Spleen (tissue), 11 donors: ENCODE results near the gene ANKS3. TPM values are rescaled to one million over a fixed set of nuclear protein-coding genes. Genes with fewer than 3 reads are reported as not detected.

Experiments
- DNase-seq: peaks from one replicate; pipeline ENCODE4 v3.0.0-alpha.2; 2020
- H3K27ac ChIP-seq, 8 donors: fragments of 200-600 bp; sonication (generic) in 7 of 8; 1 replicate in 4 of 8; 2 replicates in 4 of 8; pipeline versions ENCODE4 v1.5.0 to v1.8.0; 2016 to 2021; ENCODE audit warnings: inconsistent platforms in 4 of 8, mild to moderate bottlenecking in 4 of 8, moderate library complexity in 1 of 8
- H3K27me3 ChIP-seq, 7 donors: fragments of 200-600 bp; sonication (generic) in 6 of 7; replicated peaks in 1 of 7; 1 replicate in 4 of 7; 2 replicates in 3 of 7; pipeline versions ENCODE4 v1.5.0 to v1.8.0; 2016 to 2021; ENCODE audit warnings: inconsistent platforms in 3 of 7, mild to moderate bottlenecking in 1 of 7
- H3K36me3 ChIP-seq, 6 donors: fragments of 200-600 bp; sonication (generic) in 5 of 6; 1 replicate in 4 of 6; 2 replicates in 2 of 6; pipeline versions ENCODE4 v1.5.0 to v1.8.0; 2016 to 2021; ENCODE audit warnings: inconsistent platforms in 2 of 6
- H3K4me1 ChIP-seq, 6 donors: fragments of 200-600 bp; sonication (generic) in 5 of 6; 1 replicate in 3 of 6; 2 replicates in 3 of 6; pipeline versions ENCODE4 v1.5.0 to v1.8.0; 2016 to 2021; ENCODE audit warnings: inconsistent platforms in 3 of 6
- H3K4me3 ChIP-seq, 8 donors: fragments of 200-600 bp; sonication (generic) in 7 of 8; 1 replicate in 4 of 8; 2 replicates in 4 of 8; pipeline versions ENCODE4 v1.5.0 to v1.8.0; 2016 to 2021; ENCODE audit warnings: inconsistent platforms in 4 of 8, mild to moderate bottlenecking in 4 of 8, moderate library complexity in 2 of 8
- H3K9me3 ChIP-seq, 8 donors: fragments of 200-600 bp; sonication (generic) in 7 of 8; 1 replicate in 4 of 8; 2 replicates in 4 of 8; pipeline versions ENCODE4 v1.5.0 to v1.8.0; 2016 to 2021; ENCODE audit warnings: inconsistent platforms in 4 of 8
- POLR2A ChIP-seq, 3 donors: fragments of 450-650 bp; IDR thresholded peaks; one replicate each; pipeline ENCODE4 v1.5.1; 2017; ENCODE audit warnings: antibody characterized with exemption in 3 of 3, mild to moderate bottlenecking in 1 of 3
- POLR2AphosphoS5 ChIP-seq, 3 donors: sonication (generic); formaldehyde crosslinking; IDR thresholded peaks; one replicate each; pipeline ENCODE4 v1.5.1; 2017; ENCODE audit warnings: antibody characterized with exemption in 3 of 3
- WGBS, 5 donors: extraction: QIAGEN DNeasy Blood & Tissue Kit in 3 of 5; methylation state at CpG; one replicate each; pipeline versions ENCODE4 v1.1.5 to v1.1.7; 2013 to 2018; 5-methylcytosine and 5-hydroxymethylcytosine counted together
- intact Hi-C: fragments of 100-400 bp; cut with DNase I; formaldehyde crosslinking; loops from one replicate; pipeline ENCODE4 v1.15.0; 2023; ENCODE audit warnings: low total_unique reads
- polyA plus RNA-seq, 3 donors: library from polyadenylated mRNA; stranded (reverse); fragments of 200-250 nt; gene quantifications; one replicate each; pipeline ENCODE4 v1.2.1, GENCODE V29; 2013
- total RNA-seq, 7 donors: library from RNA; depleted of rRNA in 3 of 7; stranded (reverse); fragments of >200 nt in 3 of 7; fragmentation: NEBNext Ultra II Directional in 4 of 7; extraction: Animal tissue kit (Norgen Biotek cat#: 25700) in 4 of 7; gene quantifications; one replicate each; pipeline versions ENCODE4 v1.1.0 to v1.2.1, GENCODE V29; 2016 to 2021
- TF ChIP-seq, protein P1 (sequence below), 11 experiments: fragments of 200-600 bp in 7 of 11; fragments of 450-650 bp in 4 of 11; sonication (generic) in 4 of 11; IDR thresholded peaks in 8 of 11; conservative IDR thresholded peaks in 3 of 11; 1 replicate in 7 of 11; 2 replicates in 4 of 11; pipeline versions ENCODE4 v1.4.0 to v1.8.0; 2016 to 2021; ENCODE audit warnings: antibody characterized with exemption in 11 of 11, inconsistent platforms in 4 of 11, mild to moderate bottlenecking in 1 of 11
- donor health status: healthy with polysubstance abuse.
- donor health status: DM: no; HTN: no; CAD: no; lungs with moderate emphysema.
- donor health status: DM: no; HTN: no; CAD: no.
- donor health status: Bipolar disorder and iron deficiency.
- donor health status: healthy.
- donor health status: DM: no; HTN: no; CAD: no.
- donor health status: DM: yes; HTN: yes; CAD: no.

ANKS3 gene
- total and polyA plus RNA-seq, 10 donors: 12.5 to 29.5 (median 22.9) TPM

DNA sequence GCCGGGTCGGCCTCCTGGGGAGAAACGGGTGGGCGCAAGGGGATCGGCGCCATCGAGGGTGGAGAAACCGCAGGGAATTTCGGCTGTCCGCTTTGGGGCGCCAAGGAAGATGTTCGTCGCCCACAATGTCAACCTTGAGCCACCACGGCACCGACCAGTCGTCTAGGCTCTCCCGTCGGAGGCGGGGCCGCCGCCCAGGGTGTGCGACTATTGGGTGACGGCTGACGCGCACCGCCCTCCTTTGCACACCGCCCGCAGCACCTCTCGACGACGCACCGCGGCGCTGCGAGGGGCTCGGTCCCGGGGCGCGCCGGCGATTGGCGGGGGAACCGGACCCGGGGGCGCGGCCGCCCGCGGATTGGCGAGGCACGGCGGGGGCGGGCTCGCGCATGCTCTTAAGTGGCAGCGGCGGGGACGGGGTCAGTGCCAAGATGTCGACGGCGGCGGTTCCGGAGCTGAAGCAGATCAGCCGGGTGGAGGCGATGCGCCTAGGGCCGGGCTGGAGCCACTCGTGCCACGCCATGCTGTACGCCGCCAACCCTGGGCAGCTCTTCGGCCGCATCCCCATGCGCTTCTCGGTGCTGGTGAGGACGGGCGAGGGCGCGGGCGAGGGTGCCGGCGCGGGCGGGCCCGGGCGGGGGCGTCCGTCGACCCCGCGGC, 40.6 kb downstream of the ANKS3 start, which contains the start of gene NUDT16L1:
TSS of gene NUDT16L1 (plus strand) at position 267 of the 660 bp plus-strand sequence. CDS start at position 432, 165 bp downstream.
- TF ChIP-seq POLR2AphosphoS5 (IDR thresholded peaks at IDR 0.05) (peak; percentile 94 to 96 (median 95)), POLR2A (IDR thresholded peaks at IDR 0.05) (peak in 1 of 3 donors; percentile 68)
- TF ChIP-seq, protein P1, sequence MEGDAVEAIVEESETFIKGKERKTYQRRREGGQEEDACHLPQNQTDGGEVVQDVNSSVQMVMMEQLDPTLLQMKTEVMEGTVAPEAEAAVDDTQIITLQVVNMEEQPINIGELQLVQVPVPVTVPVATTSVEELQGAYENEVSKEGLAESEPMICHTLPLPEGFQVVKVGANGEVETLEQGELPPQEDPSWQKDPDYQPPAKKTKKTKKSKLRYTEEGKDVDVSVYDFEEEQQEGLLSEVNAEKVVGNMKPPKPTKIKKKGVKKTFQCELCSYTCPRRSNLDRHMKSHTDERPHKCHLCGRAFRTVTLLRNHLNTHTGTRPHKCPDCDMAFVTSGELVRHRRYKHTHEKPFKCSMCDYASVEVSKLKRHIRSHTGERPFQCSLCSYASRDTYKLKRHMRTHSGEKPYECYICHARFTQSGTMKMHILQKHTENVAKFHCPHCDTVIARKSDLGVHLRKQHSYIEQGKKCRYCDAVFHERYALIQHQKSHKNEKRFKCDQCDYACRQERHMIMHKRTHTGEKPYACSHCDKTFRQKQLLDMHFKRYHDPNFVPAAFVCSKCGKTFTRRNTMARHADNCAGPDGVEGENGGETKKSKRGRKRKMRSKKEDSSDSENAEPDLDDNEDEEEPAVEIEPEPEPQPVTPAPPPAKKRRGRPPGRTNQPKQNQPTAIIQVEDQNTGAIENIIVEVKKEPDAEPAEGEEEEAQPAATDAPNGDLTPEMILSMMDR (IDR thresholded peaks at IDR 0.05 in 8 of 11, conservative IDR thresholded peaks at IDR 0.05 in 3 of 11): peak in 9 of 11 experiments; percentile 27 to 80 (median 61)
- Histone ChIP-seq H3K27ac (peak within 1 kb of the TSS; percentile 66 to 97 (median 94)), H3K4me3 (peak within 1 kb of the TSS; percentile 97 to 100 (median 98)), H3K4me1 (peaks cover 14 to 73% (median 58%) of the 10 kb centered on the region in 6 donors), H3K27me3 (no peaks in the 10 kb centered on the region), H3K36me3 (peaks cover 0 to 60% (median 46%) of the 10 kb centered on the region in 6 donors), H3K9me3 (no peaks in the 10 kb centered on the region)
- intact Hi-C loops: no loop called here
- peak; percentile 99 for DNase-seq
- 0 to 1% (median 0%) methylated on average over 21 to 91 of the region's 91 CpGs for WGBS, 5 donors

GRCh38 chr16:4692460-4693295, 41.4 kb downstream of the ANKS3 start:
- Histone ChIP-seq H3K27me3 (no peaks in the 10 kb centered on the region), H3K4me3 (peak overlapping the region; percentile 97 to 100 (median 98)), H3K36me3 (peaks cover 0 to 60% (median 46%) of the 10 kb centered on the region in 6 donors), H3K4me1 (peaks cover 14 to 80% (median 66%) of the 10 kb centered on the region in 6 donors), H3K9me3 (no peaks in the 10 kb centered on the region), H3K27ac (peak overlapping the region; percentile 66 to 97 (median 94))
- intact Hi-C loops: no loop called here
- whole genome bisulfite sequencing, 5 donors: 18 to 47% (median 27%) methylated on average over 9 to 31 of the region's 31 CpGs
- DNase-seq: peak; percentile 82
- TF ChIP-seq, protein P1 (IDR thresholded peaks at IDR 0.05 in 8 of 11, conservative IDR thresholded peaks at IDR 0.05 in 3 of 11): no peak
- no peak for TF ChIP-seq POLR2AphosphoS5 (IDR thresholded peaks at IDR 0.05)
- TF ChIP-seq POLR2A (IDR thresholded peaks at IDR 0.05): no peak

- peak; percentile 80 for DNase-seq
- WGBS, 5 donors: 57 to 81% (median 76%) methylated on average over 5 to 20 of the region's 20 CpGs
- Histone ChIP-seq H3K36me3 (peaks cover 0 to 60% (median 43%) of the 10 kb centered on the region in 6 donors), H3K27ac (peak overlapping the region in 5 of 8 donors; percentile 58 to 97 (median 94)), H3K9me3 (no peaks in the 10 kb centered on the region), H3K4me1 (peaks cover 14 to 83% (median 67%) of the 10 kb centered on the region in 6 donors), H3K27me3 (no peaks in the 10 kb centered on the region), H3K4me3 (peak overlapping the region in 1 of 8 donors; percentile 100)
- intact Hi-C loops: no loop called here
- TF ChIP-seq, protein P1 (IDR thresholded peaks at IDR 0.05 in 8 of 11, conservative IDR thresholded peaks at IDR 0.05 in 3 of 11): no peak
- peak in 1 of 3 donors; percentile 67 for TF ChIP-seq POLR2AphosphoS5 (IDR thresholded peaks at IDR 0.05)
Observed at GRCh38 chr16:4691666-4692412, 42.2 kb downstream of the ANKS3 start.
